GM23338 (cell line): ENCODE results near the gene AGR3. TPM values are rescaled to one million over a fixed set of nuclear protein-coding genes. Genes with fewer than 3 reads are reported as not detected.

Source experiments
- ATAC-seq: fragments of 200-7000 bp; cut with Tn5 transposase; 3 replicates; pipeline ENCODE4 v1.9.1; 2020
- DNase-seq: peaks from one replicate; pipeline ENCODE4 v3.0.0-alpha.2; 2015; ENCODE audit warnings: low spot score
- H2AFZ ChIP-seq: fragments of 200-600 bp; sonication (generic); 2 replicates; pipeline ENCODE4 v1.8.0; 2016; ENCODE audit warnings: antibody characterized with exemption, mild to moderate bottlenecking, moderate library complexity
- H3F3A ChIP-seq: fragments of 200-600 bp; sonication (generic); replicated peaks from 2 replicates; pipeline ENCODE4 v1.8.0; 2017; ENCODE audit warnings: antibody characterized with exemption, mixed run types, low read depth
- H3K27ac ChIP-seq: fragments of 200-600 bp; sonication (generic); 2 replicates; pipeline ENCODE4 v1.6.1; 2016; ENCODE audit warnings: low read depth
- H3K27me3 ChIP-seq: fragments of 200-600 bp; sonication (generic); 2 replicates; pipeline ENCODE4 v1.8.0; 2016; ENCODE audit warnings: mild to moderate bottlenecking, mixed run types, moderate library complexity; ENCODE audit not compliant: insufficient read depth
- H3K36me3 ChIP-seq: fragments of 200-600 bp; sonication (generic); 2 replicates; pipeline ENCODE4 v1.8.0; 2016; ENCODE audit warnings: mild to moderate bottlenecking; ENCODE audit not compliant: insufficient read depth
- H3K4me1 ChIP-seq: fragments of 200-600 bp; sonication (generic); 2 replicates; pipeline ENCODE4 v1.8.0; 2016; ENCODE audit warnings: mild to moderate bottlenecking, moderate library complexity; ENCODE audit not compliant: insufficient read depth
- H3K4me2 ChIP-seq: fragments of 200-600 bp; sonication (generic); 2 replicates; pipeline ENCODE4 v1.7.1; 2017; ENCODE audit warnings: mixed run types
- H3K4me3 ChIP-seq: fragments of 200-600 bp; sonication (generic); 2 replicates; pipeline ENCODE4 v1.6.1; 2016; ENCODE audit warnings: mixed run types
- H3K79me2 ChIP-seq: fragments of 200-600 bp; sonication (generic); replicated peaks from 2 replicates; pipeline ENCODE4 v1.8.0; 2017; ENCODE audit warnings: mild to moderate bottlenecking; ENCODE audit not compliant: insufficient read depth
- H3K9me2 ChIP-seq: fragments of 200-600 bp; sonication (generic); 2 replicates; pipeline ENCODE4 v1.8.0; 2017; ENCODE audit not compliant: insufficient read depth
- H4K20me1 ChIP-seq: fragments of 200-600 bp; sonication (generic); replicated peaks from 2 replicates; pipeline ENCODE4 v1.8.0; 2017; ENCODE audit warnings: mild to moderate bottlenecking; ENCODE audit not compliant: insufficient read depth
- H3K27ac Mint-ChIP-seq: 2 replicates; pipeline ENCODE4 v1.8.0; 2020; ENCODE audit warnings: inconsistent platforms, mild to moderate bottlenecking, moderate library complexity, mixed read lengths
- H3K27me3 Mint-ChIP-seq: 3 replicates; pipeline ENCODE4 v1.8.0; 2022; ENCODE audit warnings: low read depth, mild to moderate bottlenecking, moderate library complexity, mixed read lengths, inconsistent platforms; ENCODE audit not compliant: insufficient read depth, poor library complexity
- H3K36me3 Mint-ChIP-seq: 3 replicates; pipeline ENCODE4 v1.8.0; 2021; ENCODE audit warnings: low read depth, mild to moderate bottlenecking, inconsistent platforms, moderate library complexity, mixed read lengths
- H3K4me1 Mint-ChIP-seq: 3 replicates; pipeline ENCODE4 v1.8.0; 2020; ENCODE audit warnings: mild to moderate bottlenecking, inconsistent platforms, mixed read lengths
- H3K4me3 Mint-ChIP-seq: 3 replicates; pipeline ENCODE4 v1.8.0; 2021; ENCODE audit warnings: moderate library complexity, mild to moderate bottlenecking, inconsistent platforms, mixed read lengths
- H3K9me3 Mint-ChIP-seq: 3 replicates; pipeline ENCODE4 v1.8.0; 2020; ENCODE audit warnings: moderate library complexity, mild to moderate bottlenecking, inconsistent platforms, mixed read lengths
- EZH2 ChIP-seq: fragments of 200-600 bp; sonication (generic); IDR thresholded peaks from one replicate; pipeline ENCODE4 v1.8.0; 2017; ENCODE audit warnings: antibody characterized with exemption, mild to moderate bottlenecking, low read depth; ENCODE audit not compliant: unreplicated experiment
- JUNB ChIP-seq: IDR thresholded peaks from one replicate; pipeline ENCODE4 v1.6.1; 2016; ENCODE audit warnings: antibody characterized with exemption; ENCODE audit not compliant: unreplicated experiment
- NANOG ChIP-seq: IDR thresholded peaks from 2 replicates; pipeline ENCODE4 v1.6.1; 2016; ENCODE audit warnings: antibody characterized with exemption, borderline replicate concordance
- POLR2AphosphoS5 ChIP-seq: IDR thresholded peaks from 2 replicates; pipeline ENCODE4 v1.6.1; 2016; ENCODE audit warnings: antibody characterized with exemption, low read depth
- STAT1 ChIP-seq: IDR thresholded peaks from one replicate; pipeline ENCODE4 v1.6.1; 2016; ENCODE audit warnings: antibody characterized with exemption; ENCODE audit not compliant: unreplicated experiment
- ZNF462 ChIP-seq: fragments of 250-450 bp; sonication (Bioruptor Pico); IDR thresholded peaks from 2 replicates; pipeline ENCODE4 v1.5.0; 2020; ENCODE audit warnings: mild to moderate bottlenecking, moderate library complexity
- polyA plus RNA-seq: library from polyadenylated mRNA; unstranded; fragments of >200 nt; fragmentation: Nextera tagmentation; extraction: Ambion mirVana; gene quantifications from 2 replicates; pipeline ENCODE4 v1.2.1, GENCODE V29; 2016
- total RNA-seq: library from RNA; depleted of rRNA; stranded (reverse); fragments of >200 nt; shearing (Covaris generic); gene quantifications from 2 replicates; pipeline ENCODE4 v1.2.3, GENCODE V29; 2014

Gene AGR3
- total and polyA plus RNA-seq, 2 experiments from 2014 or later: not detected

DNA sequence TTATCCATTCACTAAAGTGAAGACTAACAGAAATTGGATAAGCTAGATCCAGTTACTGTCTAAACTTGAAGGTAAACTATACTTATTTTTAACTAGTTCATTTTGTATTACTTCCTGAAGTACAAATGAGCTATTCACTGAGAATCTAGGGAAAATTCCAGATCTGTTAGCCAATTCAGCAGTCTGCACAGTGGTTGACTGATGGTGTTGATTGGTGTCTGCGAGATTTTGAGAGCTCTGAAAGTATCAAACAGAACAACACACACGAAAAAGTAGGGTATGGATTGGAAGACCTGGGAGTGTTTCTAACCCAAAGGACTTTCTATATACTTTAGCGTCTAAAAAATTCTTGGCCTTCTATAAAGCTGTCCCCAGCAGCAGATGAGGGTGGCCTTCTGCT, 43.4 kb downstream of the AGR3 start:
- H4K20me1 ChIP-seq: no peaks in the 10 kb centered on the region
- H3K4me3 ChIP-seq: no peak overlapping the region
- H3K36me3 Mint-ChIP-seq: no peaks in the 10 kb centered on the region
- ATAC-seq (no peak), DNase-seq (no peak)
- no peaks in the 10 kb centered on the region for H3K27me3 ChIP-seq
- peaks cover 4% of the 10 kb centered on the region; the same call in 2 of the 3 replicates for H3K4me1 Mint-ChIP-seq
- H3K27ac Mint-ChIP-seq: no peak overlapping the region
- H3K4me3 Mint-ChIP-seq: no peak overlapping the region
- no peaks in the 10 kb centered on the region for H3K36me3 ChIP-seq
- no peaks in the 10 kb centered on the region; the same call in 1 of the 2 replicates for H3K9me2 ChIP-seq
- no peak overlapping the region for H3K27ac ChIP-seq
- TF ChIP-seq ZNF462: no peak
- no peak for TF ChIP-seq POLR2AphosphoS5
- no peak for TF ChIP-seq STAT1
- no peak for TF ChIP-seq NANOG
- no peak for TF ChIP-seq EZH2
- H3F3A ChIP-seq: no peaks in the 10 kb centered on the region
- H3K27me3 Mint-ChIP-seq: no peaks in the 10 kb centered on the region
- H3K4me1 ChIP-seq: no peaks in the 10 kb centered on the region
- H3K9me3 Mint-ChIP-seq: no peaks in the 10 kb centered on the region
- H3K4me2 ChIP-seq: no peak overlapping the region
- H3K79me2 ChIP-seq: no peaks in the 10 kb centered on the region
- H2AFZ ChIP-seq: no peak overlapping the region

- ATAC-seq (no peak), DNase-seq (no peak)
- no peak overlapping the region for H3K4me3 ChIP-seq
- H3K9me3 Mint-ChIP-seq: no peaks in the 10 kb centered on the region
- H3F3A ChIP-seq: no peaks in the 10 kb centered on the region
- no peaks in the 10 kb centered on the region for H4K20me1 ChIP-seq
- H3K36me3 ChIP-seq: no peaks in the 10 kb centered on the region
- H3K4me1 ChIP-seq: no peaks in the 10 kb centered on the region
- no peak overlapping the region for H3K27ac Mint-ChIP-seq
- H3K27ac ChIP-seq: no peak overlapping the region
- H3K4me2 ChIP-seq: no peak overlapping the region
- no peaks in the 10 kb centered on the region for H3K27me3 ChIP-seq
- H3K79me2 ChIP-seq: no peaks in the 10 kb centered on the region
- H3K36me3 Mint-ChIP-seq: no peaks in the 10 kb centered on the region
- no peaks in the 10 kb centered on the region; the same call in 1 of the 2 replicates for H3K9me2 ChIP-seq
- H2AFZ ChIP-seq: no peak overlapping the region
- H3K4me3 Mint-ChIP-seq: no peak overlapping the region
- H3K4me1 Mint-ChIP-seq: peaks cover 4% of the 10 kb centered on the region; the same call in 2 of the 3 replicates
- TF ChIP-seq ZNF462 (no peak), JUNB (no peak), POLR2AphosphoS5 (no peak)
- no peaks in the 10 kb centered on the region for H3K27me3 Mint-ChIP-seq
These were observed 45.3 kb downstream of the AGR3 start for GRCh38 chr7:16836481-16836880.
